Glutamatergic neuron (in vitro differentiated cells): ENCODE measurements around the gene IL17RD. TPM values are rescaled to one million over a fixed set of nuclear protein-coding genes. Genes with fewer than 3 reads are reported as not detected.

Source experiments
- DNase-seq: peaks from one replicate; pipeline ENCODE4 v3.0.0; 2022
- H3K27ac Mint-ChIP-seq: one replicate; pipeline ENCODE4 v1.8.0; 2020; ENCODE audit warnings: mild to moderate bottlenecking, mixed read lengths, inconsistent platforms; ENCODE audit not compliant: unreplicated experiment
- H3K27me3 Mint-ChIP-seq: one replicate; pipeline ENCODE4 v1.8.0; 2020; ENCODE audit warnings: mild to moderate bottlenecking, moderate library complexity, mixed read lengths, inconsistent platforms; ENCODE audit not compliant: unreplicated experiment
- H3K36me3 Mint-ChIP-seq: one replicate; pipeline ENCODE4 v1.8.0; 2020; ENCODE audit warnings: mild to moderate bottlenecking, mixed read lengths, inconsistent platforms; ENCODE audit not compliant: unreplicated experiment
- H3K4me1 Mint-ChIP-seq: one replicate; pipeline ENCODE4 v1.8.0; 2020; ENCODE audit warnings: mild to moderate bottlenecking, low read depth, mixed read lengths, inconsistent platforms; ENCODE audit not compliant: unreplicated experiment
- H3K4me3 Mint-ChIP-seq: one replicate; pipeline ENCODE4 v1.8.0; 2020; ENCODE audit warnings: mild to moderate bottlenecking, mixed read lengths, inconsistent platforms; ENCODE audit not compliant: unreplicated experiment
- H3K9me3 Mint-ChIP-seq: one replicate; pipeline ENCODE4 v1.8.0; 2020; ENCODE audit warnings: mild to moderate bottlenecking, moderate library complexity, mixed read lengths, inconsistent platforms; ENCODE audit not compliant: unreplicated experiment
- total RNA-seq: library from RNA; stranded (reverse); fragmentation: NEBNext Ultra II Directional; extraction: Animal tissue kit (Norgen Biotek cat#: 25700); gene quantifications from one replicate; pipeline ENCODE4 v1.2.1, GENCODE V29; 2021; ENCODE audit not compliant: unreplicated experiment
- TF ChIP-seq, protein P1 (sequence below): fragments of 200-600 bp; sonication (generic); IDR thresholded peaks from one replicate; pipeline ENCODE4 v1.5.0; 2021; ENCODE audit not compliant: partially characterized antibody, unreplicated experiment

IL17RD gene
- total RNA-seq, 1 donor from 2014 or later = 31.1 TPM

DNA sequence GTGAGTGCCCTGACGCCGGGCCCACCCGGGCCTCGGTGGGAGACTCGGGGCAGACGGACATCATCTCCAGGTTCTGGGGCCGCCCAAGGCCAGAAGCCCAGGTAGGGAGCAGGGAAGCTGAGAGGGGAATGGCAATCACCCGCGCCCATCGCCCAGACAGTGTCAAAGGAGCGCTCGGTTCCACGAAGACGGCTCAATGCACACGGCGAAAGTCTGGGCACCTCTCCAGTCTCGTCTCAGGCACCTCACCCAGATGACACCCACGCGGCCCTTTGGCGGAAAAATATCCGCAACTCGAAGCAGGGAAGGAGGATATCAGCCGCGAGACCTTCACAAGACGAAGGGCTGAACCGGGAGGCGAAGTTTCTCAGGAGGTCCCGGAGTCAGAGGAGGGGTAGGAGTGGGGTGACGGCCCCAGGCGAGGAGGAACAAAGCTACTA is 916 bp downstream of the IL17RD start:
- Mint-ChIP-seq H3K27me3 (peaks cover 20% of the 10 kb centered on the region), H3K4me1 (peaks cover 15% of the 10 kb centered on the region), H3K36me3 (peaks cover 3% of the 10 kb centered on the region), H3K9me3 (peaks cover 6% of the 10 kb centered on the region), H3K4me3 (peak overlapping the region; percentile 96), H3K27ac (peak overlapping the region; percentile 90)
- peak; percentile 33 for DNase-seq
- TF ChIP-seq, protein P1, sequence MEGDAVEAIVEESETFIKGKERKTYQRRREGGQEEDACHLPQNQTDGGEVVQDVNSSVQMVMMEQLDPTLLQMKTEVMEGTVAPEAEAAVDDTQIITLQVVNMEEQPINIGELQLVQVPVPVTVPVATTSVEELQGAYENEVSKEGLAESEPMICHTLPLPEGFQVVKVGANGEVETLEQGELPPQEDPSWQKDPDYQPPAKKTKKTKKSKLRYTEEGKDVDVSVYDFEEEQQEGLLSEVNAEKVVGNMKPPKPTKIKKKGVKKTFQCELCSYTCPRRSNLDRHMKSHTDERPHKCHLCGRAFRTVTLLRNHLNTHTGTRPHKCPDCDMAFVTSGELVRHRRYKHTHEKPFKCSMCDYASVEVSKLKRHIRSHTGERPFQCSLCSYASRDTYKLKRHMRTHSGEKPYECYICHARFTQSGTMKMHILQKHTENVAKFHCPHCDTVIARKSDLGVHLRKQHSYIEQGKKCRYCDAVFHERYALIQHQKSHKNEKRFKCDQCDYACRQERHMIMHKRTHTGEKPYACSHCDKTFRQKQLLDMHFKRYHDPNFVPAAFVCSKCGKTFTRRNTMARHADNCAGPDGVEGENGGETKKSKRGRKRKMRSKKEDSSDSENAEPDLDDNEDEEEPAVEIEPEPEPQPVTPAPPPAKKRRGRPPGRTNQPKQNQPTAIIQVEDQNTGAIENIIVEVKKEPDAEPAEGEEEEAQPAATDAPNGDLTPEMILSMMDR = no peak

DNA sequence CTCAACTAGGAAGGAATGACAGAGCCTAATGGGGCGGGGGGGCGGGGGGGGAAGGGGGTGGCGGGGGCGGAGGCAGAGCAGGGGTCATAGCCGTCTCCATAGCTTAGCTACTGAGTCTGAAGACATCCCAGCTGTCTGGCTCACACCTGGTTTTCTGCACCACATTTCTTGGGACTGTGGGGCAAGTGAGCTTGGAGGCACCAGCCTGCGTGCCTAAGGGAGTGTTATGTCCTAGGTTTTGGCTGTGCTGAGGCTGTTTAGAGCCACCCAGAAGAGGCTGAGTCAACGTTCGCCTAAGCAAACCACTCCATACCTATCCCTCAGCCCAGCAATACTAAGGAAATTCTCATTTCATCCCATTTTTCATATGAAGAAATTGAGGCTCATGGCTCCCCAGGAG is 1.4 kb downstream of the IL17RD start:
- TF ChIP-seq, protein P1 = no peak
- peaks cover 6% of the 10 kb centered on the region for H3K9me3 Mint-ChIP-seq
- no peak for DNase-seq
- no peak overlapping the region for H3K27ac Mint-ChIP-seq
- H3K27me3 Mint-ChIP-seq = peaks cover 20% of the 10 kb centered on the region
- peak overlapping the region; percentile 96 for H3K4me3 Mint-ChIP-seq
- H3K4me1 Mint-ChIP-seq = peaks cover 17% of the 10 kb centered on the region
- peaks cover 3% of the 10 kb centered on the region for H3K36me3 Mint-ChIP-seq

DNA sequence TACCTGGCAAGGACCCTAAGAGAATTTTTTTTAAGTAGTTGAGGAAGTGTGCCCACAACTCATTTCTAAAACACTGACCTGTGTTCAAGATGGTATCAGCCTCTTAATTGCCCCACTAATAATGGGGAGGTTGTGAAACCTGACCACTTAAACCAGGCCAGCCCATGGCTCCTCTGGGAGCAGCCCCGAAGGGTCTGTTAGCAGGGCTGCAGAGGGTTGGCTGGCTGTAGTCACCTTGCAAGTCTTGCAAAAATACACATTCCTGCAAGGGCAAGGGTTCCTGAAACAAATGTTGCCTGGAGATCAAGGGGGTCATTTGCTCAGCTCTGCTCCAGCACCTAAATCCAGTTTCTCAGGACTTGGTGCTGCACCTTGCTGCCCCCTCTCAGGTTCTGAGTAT is 3.2 kb downstream of the IL17RD start:
- TF ChIP-seq, protein P1 = no peak
- DNase-seq = peak; percentile 23
- Mint-ChIP-seq H3K36me3 (peaks cover 3% of the 10 kb centered on the region), H3K4me1 (peaks cover 20% of the 10 kb centered on the region), H3K27me3 (peaks cover 20% of the 10 kb centered on the region), H3K27ac (no peak overlapping the region), H3K9me3 (peaks cover 6% of the 10 kb centered on the region), H3K4me3 (no peak overlapping the region)

DNA sequence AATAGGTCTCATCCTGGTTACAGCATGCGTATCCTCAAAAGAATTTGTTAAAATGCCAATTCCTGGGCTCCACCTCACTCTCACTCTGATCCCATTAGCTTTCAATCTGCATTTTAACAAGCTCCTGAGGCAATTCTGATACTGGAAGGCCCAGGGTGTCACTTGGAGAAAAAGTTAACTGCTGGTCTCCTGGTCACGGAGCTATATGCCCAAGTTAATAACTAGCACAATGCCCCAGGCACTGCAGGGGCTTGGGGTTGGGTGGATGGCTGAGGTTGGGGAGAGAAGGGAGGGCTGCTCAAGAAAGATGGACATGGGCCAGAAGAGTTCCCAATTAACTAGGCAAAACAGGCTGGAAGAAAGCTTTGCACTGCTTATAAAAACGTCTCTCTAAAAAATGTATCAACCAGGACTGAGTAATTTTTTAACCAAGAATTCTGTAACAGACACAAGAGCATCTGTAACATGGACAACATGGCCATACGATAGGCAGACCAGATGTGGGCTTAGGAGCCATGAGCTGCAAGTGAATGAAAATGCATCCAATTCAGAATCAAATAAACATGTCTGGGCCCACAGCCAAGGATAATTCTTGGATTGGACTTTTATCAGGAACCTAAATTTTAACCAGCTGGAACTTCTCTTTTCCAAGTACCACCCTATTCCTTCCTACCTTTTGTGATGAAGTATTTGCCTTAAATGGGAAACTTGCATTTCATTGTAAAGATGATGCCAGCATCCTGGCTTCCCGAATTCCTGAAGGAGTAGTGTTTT is 4.2 kb downstream of the IL17RD start:
- DNase-seq = no peak
- TF ChIP-seq, protein P1 = no peak
- Mint-ChIP-seq H3K9me3 (peaks cover 9% of the 10 kb centered on the region), H3K4me3 (peak overlapping the region; percentile 12), H3K27ac (no peak overlapping the region), H3K27me3 (peaks cover 16% of the 10 kb centered on the region), H3K4me1 (peaks cover 20% of the 10 kb centered on the region), H3K36me3 (peaks cover 3% of the 10 kb centered on the region)

DNA sequence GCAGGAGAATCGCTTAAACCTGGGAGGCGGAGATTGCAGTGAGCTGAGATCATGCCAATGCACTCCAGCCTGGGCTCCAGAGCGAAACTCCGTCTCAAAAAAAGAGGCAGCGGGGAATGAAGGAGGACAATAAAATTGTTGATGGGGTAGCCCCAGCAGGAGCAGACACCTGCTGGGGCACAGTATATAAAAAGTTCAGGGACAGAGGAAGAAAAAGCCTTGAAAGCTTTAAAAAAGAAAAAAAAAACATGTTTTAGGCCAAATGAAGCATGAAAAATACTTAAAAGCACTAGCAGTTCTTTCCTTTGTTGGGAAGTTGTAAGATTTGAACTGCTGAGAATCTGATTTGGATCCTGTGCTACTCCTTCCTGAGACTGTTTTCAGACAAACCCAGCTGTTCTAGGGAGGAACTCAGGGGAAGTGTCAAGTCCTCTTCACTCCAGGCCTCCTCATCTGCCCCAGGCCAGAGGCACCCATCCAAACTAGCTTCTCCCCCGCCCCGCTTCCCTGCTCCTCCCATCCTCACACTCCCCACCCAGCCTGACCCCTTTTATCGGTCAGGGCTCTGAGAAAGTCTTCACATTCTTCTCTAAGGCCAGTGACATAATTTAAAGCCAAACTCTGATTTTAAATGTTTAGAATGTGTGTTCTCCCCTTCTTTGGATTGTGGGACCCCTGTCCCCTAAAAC is 4.9 kb downstream of the IL17RD start:
- TF ChIP-seq, protein P1 = no peak
- Mint-ChIP-seq H3K9me3 (peaks cover 7% of the 10 kb centered on the region), H3K4me1 (peaks cover 20% of the 10 kb centered on the region), H3K27me3 (peaks cover 12% of the 10 kb centered on the region), H3K4me3 (peak overlapping the region; percentile 12), H3K36me3 (peaks cover 3% of the 10 kb centered on the region), H3K27ac (no peak overlapping the region)
- DNase-seq = no peak
